ENCODE measurements around the gene ERBB4. TPM values are rescaled to one million over a fixed set of nuclear protein-coding genes. Genes with fewer than 3 reads are reported as not detected.

ERBB4 gene
- total RNA-seq, 1 donor = 5.8 TPM

GRCh38 chr2:211709389-211709788, 829.2 kb downstream of the ERBB4 start:
- TF ChIP-seq CTCF (IDR thresholded peaks at IDR 0.05; ENCODE audit: insufficient read depth, low read length) = no peak
- H3K4me3 ChIP-seq (ENCODE audit: low read depth, low read length) = no peak overlapping the region
- DNase-seq (ENCODE audit: low read depth) = no peak

GRCh38 chr2:211692689-211693088, 845.9 kb downstream of the ERBB4 start:
- no peak for DNase-seq (ENCODE audit: low read depth)
- H3K4me3 ChIP-seq (ENCODE audit: low read depth, low read length) = no peak overlapping the region
- TF ChIP-seq CTCF (IDR thresholded peaks at IDR 0.05; ENCODE audit: insufficient read depth, low read length) = no peak

GRCh38 chr2:211690736-211691135, 847.9 kb downstream of the ERBB4 start:
- no peak for DNase-seq (ENCODE audit: low read depth)
- TF ChIP-seq CTCF (IDR thresholded peaks at IDR 0.05; ENCODE audit: insufficient read depth, low read length) = no peak
- H3K4me3 ChIP-seq (ENCODE audit: low read depth, low read length) = no peak overlapping the region

GRCh38 chr2:211688196-211688595, 850.4 kb downstream of the ERBB4 start:
- no peak for TF ChIP-seq CTCF (IDR thresholded peaks at IDR 0.05; ENCODE audit: insufficient read depth, low read length)
- no peak for DNase-seq (ENCODE audit: low read depth)
- H3K4me3 ChIP-seq (ENCODE audit: low read depth, low read length) = no peak overlapping the region

- no peak for TF ChIP-seq CTCF (IDR thresholded peaks at IDR 0.05; ENCODE audit: insufficient read depth, low read length)
Observed at GRCh38 chr2:211674715-211675114, 863.9 kb downstream of the ERBB4 start.

GRCh38 chr2:211673133-211673905, 865.3 kb downstream of the ERBB4 start:
- DNase-seq (ENCODE audit: low read depth) = no peak
- TF ChIP-seq CTCF (IDR thresholded peaks at IDR 0.05; ENCODE audit: insufficient read depth, low read length) = no peak
- H3K4me3 ChIP-seq (ENCODE audit: low read depth, low read length) = no peak overlapping the region

More at GRCh38 chr2:211674715-211675114, 863.9 kb downstream of the ERBB4 start:
- no peak for DNase-seq (ENCODE audit: low read depth)
- no peak overlapping the region for H3K4me3 ChIP-seq (ENCODE audit: low read depth, low read length)

GRCh38 chr2:211671977-211672376, 866.6 kb downstream of the ERBB4 start:
- no peak overlapping the region for H3K4me3 ChIP-seq (ENCODE audit: low read depth, low read length)
- DNase-seq (ENCODE audit: low read depth) = no peak

More at GRCh38 chr2:211671977-211672376, 866.6 kb downstream of the ERBB4 start:
- TF ChIP-seq CTCF (IDR thresholded peaks at IDR 0.05; ENCODE audit: insufficient read depth, low read length) = no peak

Data from fibroblast of the aortic adventitia (primary cell).